ENCODE data around the gene RAB40C.

Gene RAB40C

DNA sequence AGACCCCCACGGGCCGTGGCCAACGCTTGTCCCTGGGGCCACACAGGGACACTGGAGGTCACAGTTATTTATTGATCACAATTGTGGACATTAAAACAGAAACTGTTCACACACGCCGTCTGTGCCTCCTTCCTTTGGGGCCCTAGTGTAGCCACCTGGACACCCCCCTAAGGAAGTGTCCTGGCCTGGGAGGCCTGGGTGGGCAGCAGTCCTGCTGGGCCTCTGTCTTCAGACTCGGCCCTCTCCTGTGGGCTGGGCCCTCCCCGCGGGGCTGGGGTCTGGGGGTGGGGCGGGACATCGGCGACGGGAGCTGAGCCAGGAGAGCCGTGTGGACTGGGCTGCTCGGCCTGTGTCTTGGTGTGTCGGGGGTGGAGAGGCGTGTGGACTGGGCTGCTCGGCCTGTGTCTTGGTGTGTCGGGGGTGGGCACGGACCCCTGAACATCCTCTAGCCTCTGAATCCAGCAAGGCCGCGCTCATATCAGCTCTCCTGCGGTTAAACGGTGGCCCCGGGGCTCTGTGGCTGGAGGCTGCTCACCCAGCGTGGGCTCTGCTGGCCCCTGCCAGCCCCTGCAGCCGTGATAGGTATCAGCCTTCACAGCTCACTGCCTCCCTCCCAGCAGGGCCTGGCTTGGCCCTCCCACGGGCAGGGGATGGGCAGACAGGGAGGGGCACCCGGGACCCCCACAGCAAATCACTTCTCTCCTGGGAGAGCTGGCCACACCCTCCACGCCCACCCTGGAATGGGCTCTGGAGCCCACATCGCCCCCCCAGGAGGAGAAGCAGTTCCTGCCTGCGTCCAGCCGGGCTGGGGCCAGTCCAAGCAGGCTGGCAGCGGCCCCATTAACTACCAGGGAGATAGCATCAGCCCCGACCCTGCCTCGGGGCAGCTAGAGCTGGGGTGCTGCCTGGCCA lies 24.2 kb upstream of the RAB40C start:
- H3K27me3 ChIP-seq (ENCODE audit: insufficient read depth, poor library complexity, severe bottlenecking) = peaks cover 17% of the 10 kb centered on the region
- H3K36me3 ChIP-seq (ENCODE audit: low read depth) = no peaks in the 10 kb centered on the region
- H3K4me3 ChIP-seq (ENCODE audit: severe bottlenecking) = no peak overlapping the region
- TF ChIP-seq, protein P1, sequence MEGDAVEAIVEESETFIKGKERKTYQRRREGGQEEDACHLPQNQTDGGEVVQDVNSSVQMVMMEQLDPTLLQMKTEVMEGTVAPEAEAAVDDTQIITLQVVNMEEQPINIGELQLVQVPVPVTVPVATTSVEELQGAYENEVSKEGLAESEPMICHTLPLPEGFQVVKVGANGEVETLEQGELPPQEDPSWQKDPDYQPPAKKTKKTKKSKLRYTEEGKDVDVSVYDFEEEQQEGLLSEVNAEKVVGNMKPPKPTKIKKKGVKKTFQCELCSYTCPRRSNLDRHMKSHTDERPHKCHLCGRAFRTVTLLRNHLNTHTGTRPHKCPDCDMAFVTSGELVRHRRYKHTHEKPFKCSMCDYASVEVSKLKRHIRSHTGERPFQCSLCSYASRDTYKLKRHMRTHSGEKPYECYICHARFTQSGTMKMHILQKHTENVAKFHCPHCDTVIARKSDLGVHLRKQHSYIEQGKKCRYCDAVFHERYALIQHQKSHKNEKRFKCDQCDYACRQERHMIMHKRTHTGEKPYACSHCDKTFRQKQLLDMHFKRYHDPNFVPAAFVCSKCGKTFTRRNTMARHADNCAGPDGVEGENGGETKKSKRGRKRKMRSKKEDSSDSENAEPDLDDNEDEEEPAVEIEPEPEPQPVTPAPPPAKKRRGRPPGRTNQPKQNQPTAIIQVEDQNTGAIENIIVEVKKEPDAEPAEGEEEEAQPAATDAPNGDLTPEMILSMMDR (IDR thresholded peaks at IDR 0.05; ENCODE audit: poor library complexity, severe bottlenecking) = no peak
- no peak overlapping the region for H3K27ac ChIP-seq (ENCODE audit: poor library complexity, severe bottlenecking)
- no peak for ATAC-seq (ENCODE audit: low read depth)
- peaks cover 11% of the 10 kb centered on the region for H3K4me1 ChIP-seq (ENCODE audit: insufficient read depth, poor library complexity, severe bottlenecking)
- H3K9me3 ChIP-seq (ENCODE audit: severe bottlenecking) = no peaks in the 10 kb centered on the region
- no peak for DNase-seq (ENCODE audit: low spot score)

DNA sequence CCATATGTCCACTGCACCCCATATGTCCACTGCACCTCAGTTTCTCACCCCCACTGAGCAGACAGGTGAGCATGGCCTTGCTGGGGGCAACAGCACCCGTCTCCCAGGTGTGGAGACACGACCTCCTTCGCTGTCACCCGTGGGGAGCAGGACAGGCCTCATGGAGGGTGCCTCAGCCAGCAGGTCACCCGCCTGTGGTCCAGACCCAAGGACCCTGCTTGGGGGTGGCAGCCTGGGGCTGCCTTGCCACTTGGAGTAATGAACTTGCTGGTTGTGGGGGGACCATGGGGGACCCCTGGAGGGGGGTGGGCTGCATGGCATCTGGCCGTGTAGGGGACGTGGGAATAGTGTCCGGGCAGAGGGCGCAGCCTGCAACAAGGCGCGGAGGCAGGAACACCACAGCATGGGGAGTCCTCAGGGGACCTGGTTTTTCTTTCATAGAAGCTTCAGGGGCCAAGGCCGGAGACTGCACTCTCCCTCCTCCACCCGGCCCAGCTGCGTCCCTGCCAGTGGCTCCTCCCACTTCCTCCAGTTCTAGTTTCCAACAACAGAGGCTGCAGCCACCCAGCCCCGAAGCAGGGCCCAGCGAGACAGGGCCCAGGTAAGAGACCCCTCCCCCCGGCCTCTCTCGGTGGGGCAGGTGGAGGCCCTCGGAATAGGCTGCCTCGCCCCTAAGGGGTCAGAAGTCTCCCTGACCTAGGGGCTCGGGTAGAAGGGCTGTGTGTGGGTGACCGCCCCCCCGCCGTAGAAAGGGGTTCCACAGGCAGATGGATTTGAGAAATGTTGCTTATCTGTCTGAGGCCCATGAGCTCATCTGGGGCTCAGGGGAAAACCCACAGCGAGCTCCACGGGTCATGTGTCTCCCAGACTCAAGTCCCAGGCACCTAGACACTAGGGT lies 23.1 kb upstream of the RAB40C start, which contains the start of gene NHLRC4:
Gene NHLRC4 (plus strand): TSS at position 531 of the 898 bp plus-strand sequence. CDS start 1,043 bp downstream, outside the sequence.
- TF ChIP-seq, protein P1 (IDR thresholded peaks at IDR 0.05; ENCODE audit: poor library complexity, severe bottlenecking) = no peak
- DNase-seq (ENCODE audit: low spot score) (no peak), ATAC-seq (ENCODE audit: low read depth) (peak; percentile 13; the same call in 2 of the 3 replicates)
- Histone ChIP-seq H3K36me3 (ENCODE audit: low read depth) (no peaks in the 10 kb centered on the region), H3K9me3 (ENCODE audit: severe bottlenecking) (no peaks in the 10 kb centered on the region), H3K4me3 (ENCODE audit: severe bottlenecking) (no peak within 1 kb of the TSS), H3K27ac (ENCODE audit: poor library complexity, severe bottlenecking) (no peak within 1 kb of the TSS), H3K27me3 (ENCODE audit: insufficient read depth, poor library complexity, severe bottlenecking) (peaks cover 6% of the 10 kb centered on the region), H3K4me1 (ENCODE audit: insufficient read depth, poor library complexity, severe bottlenecking) (peaks cover 11% of the 10 kb centered on the region)

DNA sequence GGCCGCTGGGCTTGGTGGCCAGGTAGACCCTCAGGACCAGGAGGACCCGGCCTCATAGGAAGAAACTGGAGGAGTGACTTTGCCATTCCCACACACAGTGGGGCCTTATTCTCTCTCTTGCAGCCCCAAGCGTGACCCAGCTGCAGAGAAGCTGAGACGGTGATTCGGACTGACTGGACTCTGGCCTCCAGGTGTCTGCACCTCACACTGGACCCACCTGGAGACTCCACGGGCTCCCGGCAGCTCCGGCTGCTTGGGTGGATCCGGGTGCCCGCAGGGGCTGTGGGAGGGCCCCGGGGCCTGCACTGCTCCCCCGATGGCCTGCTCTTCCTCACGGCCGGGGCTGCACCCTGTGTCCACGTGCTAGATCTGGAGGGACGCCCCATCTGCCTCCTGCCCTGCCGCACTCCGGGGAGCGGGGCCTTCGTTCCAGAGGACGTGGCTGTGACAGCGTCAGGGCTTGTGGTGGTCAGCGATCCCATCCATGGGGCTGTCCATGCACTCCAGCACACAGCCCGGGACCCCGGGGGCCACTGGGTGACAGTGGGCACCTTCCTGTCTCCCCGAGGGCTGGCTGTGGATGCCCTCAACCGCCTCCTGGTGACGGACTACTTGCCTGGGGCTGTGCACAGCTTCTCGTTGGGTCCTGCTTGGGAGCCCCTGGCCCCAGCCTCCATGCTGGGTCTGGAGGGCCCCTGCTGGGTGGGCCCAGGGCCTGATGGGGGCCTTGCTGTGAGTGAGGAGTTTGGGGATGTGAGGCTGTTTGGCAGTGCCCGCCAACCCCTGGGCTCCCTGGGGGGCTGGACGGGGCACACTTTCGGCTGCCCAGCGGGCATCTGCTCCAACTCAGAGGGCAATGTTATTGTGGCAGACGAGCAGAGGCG lies 22.3 kb upstream of the RAB40C start:
- ATAC-seq (ENCODE audit: low read depth) = no peak

More for the DNA sequence above, 22.3 kb upstream of the RAB40C start:
- no peak overlapping the region for H3K4me3 ChIP-seq (ENCODE audit: severe bottlenecking)
- H3K27me3 ChIP-seq (ENCODE audit: insufficient read depth, poor library complexity, severe bottlenecking) = no peaks in the 10 kb centered on the region
- DNase-seq (ENCODE audit: low spot score) = no peak
- no peaks in the 10 kb centered on the region for H3K9me3 ChIP-seq (ENCODE audit: severe bottlenecking)
- TF ChIP-seq, protein P1 (IDR thresholded peaks at IDR 0.05; ENCODE audit: poor library complexity, severe bottlenecking) = no peak
- no peaks in the 10 kb centered on the region for H3K36me3 ChIP-seq (ENCODE audit: low read depth)
- H3K27ac ChIP-seq (ENCODE audit: poor library complexity, severe bottlenecking) = no peak overlapping the region
- peaks cover 11% of the 10 kb centered on the region for H3K4me1 ChIP-seq (ENCODE audit: insufficient read depth, poor library complexity, severe bottlenecking)

Data from RWPE2 (cell line).